Left lung (tissue), 10 donors: ENCODE measurements around the gene LOXHD1. TPM values are rescaled to one million over a fixed set of nuclear protein-coding genes. Genes with fewer than 3 reads are reported as not detected.

Source experiments
- ATAC-seq: fragments of 200-7000 bp; cut with Tn5 transposase; one replicate; pipeline ENCODE4 v1.9.1; 2020; ENCODE audit warnings: moderate library complexity
- DNase-seq, 4 donors: peaks; one replicate each; pipeline ENCODE4 v3.0.0-alpha.2; 2013 to 2020
- H3K27ac ChIP-seq, 2 donors: fragments of 200-600 bp; sonication (generic) in 1 of 2; one replicate each; pipeline versions ENCODE4 v1.5.0 to v1.8.0; 2020 to 2021
- H3K27me3 ChIP-seq, 2 donors: fragments of 200-600 bp; sonication (generic) in 1 of 2; one replicate each; pipeline versions ENCODE4 v1.5.0 to v1.8.0; 2020 to 2021
- H3K36me3 ChIP-seq, 2 donors: fragments of 200-600 bp; sonication (generic) in 1 of 2; one replicate each; pipeline versions ENCODE4 v1.5.0 to v1.8.0; 2020 to 2021
- H3K4me1 ChIP-seq, 2 donors: fragments of 200-600 bp; one replicate each; pipeline ENCODE4 v1.8.0; 2021
- H3K4me3 ChIP-seq, 2 donors: fragments of 200-600 bp; sonication (generic) in 1 of 2; one replicate each; pipeline versions ENCODE4 v1.5.0 to v1.8.0; 2020 to 2021; ENCODE audit warnings: mild to moderate bottlenecking in 1 of 2
- H3K9me3 ChIP-seq, 2 donors: fragments of 200-600 bp; sonication (generic) in 1 of 2; one replicate each; pipeline versions ENCODE4 v1.5.0 to v1.8.0; 2020 to 2021
- intact Hi-C, 2 donors: fragments of 100-400 bp; cut with DNase I; formaldehyde crosslinking; loops; one replicate each; pipeline versions ENCODE4 v1.11.2 to v1.14.2; 2022
- polyA plus RNA-seq, 6 donors: library from polyadenylated mRNA; unstranded; fragments of 120-200 nt; gene quantifications; one replicate each; pipeline ENCODE4 v1.2.1, GENCODE V29; 2013; ENCODE audit not compliant: insufficient read length in 6 of 6
- total RNA-seq, 2 donors: library from RNA; stranded (reverse); fragmentation: NEBNext Ultra II Directional; extraction: Animal tissue kit (Norgen Biotek cat#: 25700); gene quantifications; one replicate each; pipeline ENCODE4 v1.2.1, GENCODE V29; 2021
- TF ChIP-seq, protein P1 (sequence below), 2 donors: fragments of 200-600 bp; sonication (generic) in 1 of 2; IDR thresholded peaks; one replicate each; pipeline versions ENCODE4 v1.5.0 to v1.8.0; 2021; ENCODE audit warnings: antibody characterized with exemption in 2 of 2
- donor health status: DM: no; HTN: yes; CAD: no.
- donor health status: DM: no; HTN: no; CAD: no.

Gene LOXHD1
- total and polyA plus RNA-seq, 8 donors, result 0.52 to 2.0 (median 1.2) TPM

DNA sequence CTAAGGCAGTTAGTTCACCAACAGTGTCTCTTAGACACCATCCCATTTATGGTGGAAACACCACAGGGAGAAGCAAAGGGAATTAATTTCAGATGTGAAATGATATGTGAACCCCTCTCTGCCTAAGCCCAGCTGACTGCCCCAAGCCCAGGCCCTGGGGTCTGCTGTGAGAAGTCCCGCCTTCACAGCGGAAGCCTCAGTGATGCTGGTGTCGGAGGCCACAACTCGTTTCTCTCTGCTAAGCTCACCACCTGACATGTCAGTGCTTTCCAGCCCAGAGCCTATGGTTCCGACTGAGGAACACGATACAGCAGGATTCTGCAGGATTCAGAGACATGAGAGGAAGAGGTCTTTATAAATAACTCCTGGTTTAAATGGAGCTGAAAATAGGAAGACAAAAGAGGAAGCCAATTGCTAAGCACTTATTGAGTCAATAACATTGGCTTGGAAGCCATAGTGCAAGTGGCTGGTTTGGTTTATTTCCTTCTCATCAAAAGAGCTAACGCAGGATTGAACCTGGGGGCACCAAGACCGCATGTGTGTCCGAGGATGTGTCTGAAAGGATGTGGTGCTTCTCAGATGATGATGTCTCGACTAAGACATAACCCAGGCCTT is 21.9 kb upstream of the LOXHD1 start:
- intact Hi-C loops, result no loop called here
- no peaks in the 10 kb centered on the region for H3K9me3 ChIP-seq
- H3K4me1 ChIP-seq, result no peaks in the 10 kb centered on the region
- H3K36me3 ChIP-seq, result no peaks in the 10 kb centered on the region
- ATAC-seq (no peak), DNase-seq (no peak)
- H3K27ac ChIP-seq, result no peak overlapping the region
- no peaks in the 10 kb centered on the region for H3K27me3 ChIP-seq
- TF ChIP-seq, protein P1, sequence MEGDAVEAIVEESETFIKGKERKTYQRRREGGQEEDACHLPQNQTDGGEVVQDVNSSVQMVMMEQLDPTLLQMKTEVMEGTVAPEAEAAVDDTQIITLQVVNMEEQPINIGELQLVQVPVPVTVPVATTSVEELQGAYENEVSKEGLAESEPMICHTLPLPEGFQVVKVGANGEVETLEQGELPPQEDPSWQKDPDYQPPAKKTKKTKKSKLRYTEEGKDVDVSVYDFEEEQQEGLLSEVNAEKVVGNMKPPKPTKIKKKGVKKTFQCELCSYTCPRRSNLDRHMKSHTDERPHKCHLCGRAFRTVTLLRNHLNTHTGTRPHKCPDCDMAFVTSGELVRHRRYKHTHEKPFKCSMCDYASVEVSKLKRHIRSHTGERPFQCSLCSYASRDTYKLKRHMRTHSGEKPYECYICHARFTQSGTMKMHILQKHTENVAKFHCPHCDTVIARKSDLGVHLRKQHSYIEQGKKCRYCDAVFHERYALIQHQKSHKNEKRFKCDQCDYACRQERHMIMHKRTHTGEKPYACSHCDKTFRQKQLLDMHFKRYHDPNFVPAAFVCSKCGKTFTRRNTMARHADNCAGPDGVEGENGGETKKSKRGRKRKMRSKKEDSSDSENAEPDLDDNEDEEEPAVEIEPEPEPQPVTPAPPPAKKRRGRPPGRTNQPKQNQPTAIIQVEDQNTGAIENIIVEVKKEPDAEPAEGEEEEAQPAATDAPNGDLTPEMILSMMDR (IDR thresholded peaks at IDR 0.05), result no peak
- H3K4me3 ChIP-seq, result no peak overlapping the region

DNA sequence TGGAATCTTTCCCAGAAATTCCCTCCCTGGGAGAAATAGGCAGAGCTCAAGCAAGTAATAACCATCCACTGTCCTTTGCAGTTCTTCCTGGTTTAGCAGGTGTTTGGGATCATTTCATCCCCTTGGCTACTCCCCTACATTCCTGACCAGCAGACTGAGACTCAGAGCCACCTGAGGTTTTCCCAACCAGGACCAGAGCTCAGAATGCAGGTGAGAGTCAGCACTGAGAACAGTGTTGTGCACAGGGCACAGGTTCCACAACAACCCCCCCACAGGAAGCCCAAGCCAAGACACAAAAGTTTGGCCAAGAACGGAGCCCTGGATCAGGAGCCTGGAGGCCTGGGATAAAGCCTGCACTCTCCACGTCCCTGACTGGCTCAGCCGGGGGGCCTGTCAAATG is 21.0 kb upstream of the LOXHD1 start:
- Histone ChIP-seq H3K27ac (no peak overlapping the region), H3K4me3 (no peak overlapping the region), H3K9me3 (no peaks in the 10 kb centered on the region), H3K36me3 (no peaks in the 10 kb centered on the region), H3K4me1 (no peaks in the 10 kb centered on the region), H3K27me3 (no peaks in the 10 kb centered on the region)
- intact Hi-C loops, result no loop called here
- no peak for DNase-seq
- TF ChIP-seq, protein P1 (IDR thresholded peaks at IDR 0.05), result no peak
- no peak for ATAC-seq

DNA sequence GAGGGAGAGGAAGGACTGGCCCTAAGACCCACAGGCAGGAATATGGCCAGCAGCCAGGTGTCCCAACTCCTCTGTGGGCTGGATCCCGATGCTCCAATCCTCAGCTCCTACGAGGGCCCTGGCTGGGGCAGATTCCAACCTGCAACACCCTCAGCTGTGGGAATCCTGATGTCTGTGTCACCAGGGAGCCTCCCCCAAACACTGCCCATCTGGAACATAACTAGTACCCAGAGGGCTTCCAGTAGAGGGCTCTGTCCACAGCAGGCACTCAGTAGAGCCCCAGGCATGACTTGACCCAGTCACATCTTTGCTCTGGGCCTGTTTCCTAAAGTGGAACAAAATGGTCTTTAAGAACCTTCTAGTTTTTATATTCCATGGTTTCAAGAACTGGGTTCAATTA is 20.6 kb upstream of the LOXHD1 start:
- no peaks in the 10 kb centered on the region for H3K27me3 ChIP-seq
- intact Hi-C loops, result no loop called here
- H3K36me3 ChIP-seq, result no peaks in the 10 kb centered on the region
- H3K4me1 ChIP-seq, result no peaks in the 10 kb centered on the region
- no peaks in the 10 kb centered on the region for H3K9me3 ChIP-seq
- DNase-seq (no peak), ATAC-seq (no peak)
- no peak overlapping the region for H3K27ac ChIP-seq
- no peak overlapping the region for H3K4me3 ChIP-seq
- TF ChIP-seq, protein P1 (IDR thresholded peaks at IDR 0.05), result no peak

DNA sequence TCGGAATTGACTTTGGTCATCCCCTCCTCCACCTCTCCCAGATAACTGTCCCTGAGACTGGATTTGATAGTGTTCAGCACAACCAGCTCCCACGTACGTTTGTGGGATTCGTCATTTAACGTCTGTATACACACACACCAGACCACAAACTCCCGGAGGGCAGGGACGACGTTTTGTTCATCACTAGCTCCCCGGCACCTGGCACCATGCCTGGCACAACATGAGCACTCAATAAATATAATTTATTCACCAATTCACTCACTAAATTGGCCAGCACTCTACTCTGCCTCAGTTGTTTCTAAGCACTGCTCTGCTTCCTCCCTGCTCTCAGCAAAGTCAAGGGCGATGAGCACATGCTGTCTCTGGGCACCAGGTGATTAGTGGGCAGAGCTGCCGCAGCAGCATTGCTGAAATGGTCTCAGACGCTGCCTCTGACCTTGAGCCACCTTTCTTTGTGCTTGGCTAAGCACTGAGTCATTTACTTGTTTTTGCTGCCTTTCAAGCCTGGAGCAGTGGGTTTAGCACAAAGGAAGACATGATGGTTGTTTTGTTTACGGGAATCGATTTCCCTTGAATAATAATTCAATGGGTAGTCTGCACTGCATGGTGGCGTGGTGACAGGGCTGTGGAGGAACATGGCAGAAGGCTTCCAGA is 19.3 kb upstream of the LOXHD1 start:
- TF ChIP-seq, protein P1 (IDR thresholded peaks at IDR 0.05), result no peak
- DNase-seq (no peak), ATAC-seq (no peak)
- H3K36me3 ChIP-seq, result no peaks in the 10 kb centered on the region
- no peaks in the 10 kb centered on the region for H3K9me3 ChIP-seq
- no peaks in the 10 kb centered on the region for H3K27me3 ChIP-seq
- no peak overlapping the region for H3K4me3 ChIP-seq
- H3K27ac ChIP-seq, result no peak overlapping the region
- intact Hi-C loops, result no loop called here
- no peaks in the 10 kb centered on the region for H3K4me1 ChIP-seq

DNA sequence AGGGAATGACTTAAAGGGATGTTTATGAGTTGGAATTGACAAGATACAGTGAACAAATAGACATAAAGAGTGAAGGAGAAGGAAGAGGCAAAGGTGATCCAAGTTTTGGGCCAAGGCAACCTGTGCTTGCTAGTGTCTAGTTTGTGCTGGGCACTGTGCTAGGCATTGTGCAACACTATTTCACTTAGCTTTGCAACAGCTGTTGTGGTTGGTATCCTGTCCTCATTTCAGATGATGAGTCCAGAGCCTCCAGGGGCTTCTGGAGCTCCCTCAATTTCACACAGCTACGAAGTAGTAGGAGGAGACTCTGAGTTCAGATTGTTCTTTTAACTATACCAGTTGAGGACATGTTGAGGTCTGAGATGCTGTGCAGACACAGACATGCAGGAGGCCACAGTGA is 18.1 kb upstream of the LOXHD1 start:
- no peak for ATAC-seq
- no peaks in the 10 kb centered on the region for H3K36me3 ChIP-seq
- H3K4me3 ChIP-seq, result no peak overlapping the region
- DNase-seq, result no peak
- H3K27me3 ChIP-seq, result no peaks in the 10 kb centered on the region
- intact Hi-C loops, result no loop called here
- no peaks in the 10 kb centered on the region for H3K9me3 ChIP-seq
- no peak overlapping the region for H3K27ac ChIP-seq
- TF ChIP-seq, protein P1 (IDR thresholded peaks at IDR 0.05), result no peak
- H3K4me1 ChIP-seq, result no peaks in the 10 kb centered on the region
